IMR-90 (cell line): ENCODE results near the gene GPATCH2L. TPM values are rescaled to one million over a fixed set of nuclear protein-coding genes. Genes with fewer than 3 reads are reported as not detected.

Experiments
- ATAC-seq: fragments of 200-7000 bp; cut with Tn5 transposase; 2 replicates; pipeline ENCODE4 v1.9.1; 2020; ENCODE audit warnings: low read depth, mild to moderate bottlenecking, moderate library complexity
- BruUV-seq: library from RNA; stranded (reverse); fragments of 400-500 nt; replicated peaks from 2 replicates; lab custom pipeline; 2021; lab: Mats Ljungman, UMichigan
- CTCF ChIA-PET: fragments of 300-600 bp; formaldehyde crosslinking; extraction: SDS; loops from one replicate; lab custom pipeline; 2021; ENCODE audit warnings: antibody characterized with exemption; lab: Yijun Ruan, JAX
- POLR2A ChIA-PET: fragments of 300-600 bp; sonication (Branson Sonifier 250); formaldehyde crosslinking; loops from one replicate; lab custom pipeline; 2022; ENCODE audit warnings: antibody characterized with exemption; ENCODE audit not compliant: unreplicated experiment; lab: Charles Lee
- DNase-seq: peaks from one replicate; pipeline ENCODE4 v3.0.0; 2013
- H2AFZ ChIP-seq: replicated peaks from 2 replicates; pipeline ENCODE3; 2013; ENCODE audit warnings: low read length, mild to moderate bottlenecking; ENCODE audit not compliant: poor library complexity
- H2AK5ac ChIP-seq: 2 replicates; pipeline ENCODE4 v1.6.1; 2013; ENCODE audit warnings: low read depth, low read length, inconsistent platforms
- H2AK9ac ChIP-seq: replicated peaks from 2 replicates; pipeline ENCODE3; 2013; ENCODE audit warnings: mild to moderate bottlenecking, low read depth, low read length, moderate library complexity; ENCODE audit not compliant: poor library complexity
- H2BK120ac ChIP-seq: 2 replicates; pipeline ENCODE4 v1.6.1; 2013; ENCODE audit warnings: low read depth, low read length, inconsistent platforms
- H2BK15ac ChIP-seq: 3 replicates; pipeline ENCODE4 v1.6.1; 2013; ENCODE audit warnings: low read depth, low read length, inconsistent platforms
- H2BK20ac ChIP-seq: 2 replicates; pipeline ENCODE4 v1.6.1; 2013; ENCODE audit warnings: low read depth, mild to moderate bottlenecking, inconsistent platforms, low read length, moderate library complexity
- H2BK5ac ChIP-seq: 2 replicates; pipeline ENCODE4 v1.6.1; 2013; ENCODE audit warnings: mild to moderate bottlenecking, low read depth, low read length, inconsistent platforms; ENCODE audit not compliant: poor library complexity, severe bottlenecking
- H3K14ac ChIP-seq: replicated peaks from 2 replicates; pipeline ENCODE4 v1.6.1; 2013; ENCODE audit warnings: low read depth, low read length, inconsistent platforms
- H3K18ac ChIP-seq: 2 replicates; pipeline ENCODE4 v1.6.1; 2013; ENCODE audit warnings: low read depth, low read length, control low read depth
- H3K23ac ChIP-seq: 2 replicates; pipeline ENCODE4 v1.6.1; 2013; ENCODE audit warnings: low read depth, low read length, inconsistent platforms
- H3K27ac ChIP-seq: 2 replicates; pipeline ENCODE4 v1.5.1; 2013; ENCODE audit warnings: mild to moderate bottlenecking, control low read depth, low read length; ENCODE audit not compliant: insufficient read depth
- H3K27me3 ChIP-seq: 2 replicates; pipeline ENCODE4 v1.6.1; 2013; ENCODE audit warnings: low read length; ENCODE audit not compliant: control insufficient read depth, insufficient read depth
- H3K36me3 ChIP-seq: 2 replicates; pipeline ENCODE4 v1.6.1; 2013; ENCODE audit warnings: low read length, mixed read lengths; ENCODE audit not compliant: control insufficient read depth, insufficient read depth
- H3K4ac ChIP-seq: 2 replicates; pipeline ENCODE4 v1.6.1; 2013; ENCODE audit warnings: low read depth, low read length, inconsistent platforms
- H3K4me1 ChIP-seq: 2 replicates; pipeline ENCODE4 v1.6.1; 2013; ENCODE audit warnings: low read length, mixed read lengths; ENCODE audit not compliant: control insufficient read depth, insufficient read depth
- H3K4me2 ChIP-seq: 2 replicates; pipeline ENCODE4 v1.6.1; 2013; ENCODE audit warnings: low read depth, mild to moderate bottlenecking, control low read depth, low read length, moderate library complexity
- H3K4me3 ChIP-seq: 2 replicates; pipeline ENCODE4 v1.5.1; 2013; ENCODE audit warnings: low read depth, mild to moderate bottlenecking, control low read depth, low read length, moderate library complexity; ENCODE audit not compliant: insufficient read depth
- H3K56ac ChIP-seq: 2 replicates; pipeline ENCODE4 v1.6.1; 2013; ENCODE audit warnings: low read length, inconsistent platforms; ENCODE audit not compliant: insufficient read depth; ENCODE audit errors: extremely low read depth
- H3K79me1 ChIP-seq, 2 experiments: 2 replicates each; pipeline ENCODE4 v1.6.1; 2013; ENCODE audit warnings: low read length in 2 of 2, inconsistent platforms in 1 of 2, low read depth in 1 of 2
- H3K9ac ChIP-seq: 2 replicates; pipeline ENCODE4 v1.6.1; 2013; ENCODE audit warnings: low read depth, low read length, control low read depth
- H3K9me1 ChIP-seq: 2 replicates; pipeline ENCODE4 v1.6.1; 2013; ENCODE audit warnings: low read length, inconsistent platforms; ENCODE audit not compliant: insufficient read depth
- H3K9me3 ChIP-seq: 2 replicates; pipeline ENCODE4 v1.6.1; 2013; ENCODE audit warnings: low read length; ENCODE audit not compliant: control insufficient read depth, insufficient read depth
- H4K20me1 ChIP-seq: 2 replicates; pipeline ENCODE4 v1.6.1; 2013; ENCODE audit warnings: low read length, inconsistent platforms; ENCODE audit not compliant: insufficient read depth
- H4K5ac ChIP-seq: 2 replicates; pipeline ENCODE4 v1.6.1; 2013; ENCODE audit warnings: mild to moderate bottlenecking, low read depth, low read length, control low read depth
- H4K8ac ChIP-seq, 2 experiments: 2 replicates each; pipeline ENCODE4 v1.6.1; 2013; ENCODE audit warnings: low read depth in 2 of 2, low read length in 2 of 2, control low read depth in 1 of 2, inconsistent platforms in 1 of 2
- H4K91ac ChIP-seq: 2 replicates; pipeline ENCODE4 v1.6.1; 2013; ENCODE audit warnings: low read depth, low read length, inconsistent platforms; ENCODE audit not compliant: insufficient read depth
- CEBPB ChIP-seq: IDR thresholded peaks from 2 replicates; pipeline ENCODE4 v1.6.1; 2012; ENCODE audit warnings: low read depth, low read length, improper control_type of control experiment
- ELK1 ChIP-seq: fragments of 150-350 bp; IDR thresholded peaks from 2 replicates; pipeline ENCODE4 v1.6.1; 2016; ENCODE audit warnings: low read depth, mild to moderate bottlenecking, low read length, moderate library complexity, borderline replicate concordance
- RFX5 ChIP-seq: IDR thresholded peaks from 2 replicates; pipeline ENCODE4 v1.8.0; 2012; ENCODE audit warnings: low read depth, mild to moderate bottlenecking, low read length, moderate library complexity
- USF2 ChIP-seq: fragments of 150-350 bp; IDR thresholded peaks from 2 replicates; pipeline ENCODE4 v1.6.1; 2017; ENCODE audit warnings: mild to moderate bottlenecking, antibody characterized with exemption, low read length, low read depth
- WGBS, 2 experiments: methylation state at CpG; one replicate each; pipeline versions ENCODE4 v1.1.5 to v1.1.7; 2013; ENCODE audit warnings: missing lambda C conversion rate in 2 of 2; ENCODE audit not compliant: insufficient read length in 1 of 2; ENCODE audit errors: extremely low coverage in 2 of 2; 5-methylcytosine and 5-hydroxymethylcytosine counted together
- dilution Hi-C: fragments of 300-500 bp; cut with HindIII; formaldehyde crosslinking; loops from one replicate; pipeline ENCODE4 v1.14.3; 2018; ENCODE audit warnings: low sequenced_read_pairs; ENCODE audit not compliant: unreplicated experiment
- in situ Hi-C: fragments of 300-500 bp; cut with MboI; formaldehyde crosslinking; loops from 3 replicates; pipeline ENCODE4 v1.14.3; 2019; ENCODE audit warnings: low sequenced_read_pairs, inconsistent platforms, mixed read lengths
- intact Hi-C: fragments of 100-400 bp; cut with micrococcal nuclease; formaldehyde crosslinking; loops from 2 replicates; pipeline ENCODE4 v1.10.0; 2022
- polyA plus RNA-seq, 3 experiments: library from polyadenylated mRNA; depleted of rRNA; stranded (reverse); fragments of >200 nt; gene quantifications; 2 replicates each; pipeline ENCODE4 v1.2.3, GENCODE V29; 2012; ENCODE audit warnings: low replicate concordance in 1 of 3
- total RNA-seq: library from RNA; depleted of rRNA; stranded (reverse); fragments of >200 nt; gene quantifications from 2 replicates; pipeline ENCODE4 v1.2.3, GENCODE V29; 2012

GPATCH2L gene
- total and polyA plus RNA-seq, 2 of the 4 experiments (the other 2 are of a cell fraction): 15.6 to 51.4 TPM

- dilution Hi-C loops (no loop called here), intact Hi-C loops (loop anchor here (5.0 kb wide), 1 partner anchor 1079 kb away; no protein-coding TSS in a partner anchor), in situ Hi-C loops (no loop called here)
- Histone ChIP-seq H4K20me1 (no peaks in the 10 kb centered on the region), H3K9me3 (no peaks in the 10 kb centered on the region), H3K36me3 (no peaks in the 10 kb centered on the region), H2BK15ac (no peak overlapping the region), H2BK20ac (no peak overlapping the region), H4K91ac (no peak overlapping the region), H3K27me3 (peaks cover 30% of the 10 kb centered on the region), H3K4me2 (no peak overlapping the region), H3K4me3 (no peak overlapping the region), H3K4me1 (no peaks in the 10 kb centered on the region), H3K79me1 (no peaks in the 10 kb centered on the region), H3K23ac (no peak overlapping the region), H2AK9ac (no peak overlapping the region), H2BK5ac (no peak overlapping the region), H3K9me1 (no peaks in the 10 kb centered on the region), H3K27ac (no peak overlapping the region), H2AFZ (no peak overlapping the region), H3K4ac (no peak overlapping the region), H3K18ac (no peak overlapping the region), H2BK120ac (no peak overlapping the region), H3K9ac (no peak overlapping the region), H4K5ac (no peak overlapping the region), H3K56ac (no peak overlapping the region), H3K14ac (no peak overlapping the region), H4K8ac (no peak overlapping the region), H2AK5ac (no peak overlapping the region)
- DNase-seq: peak; percentile 24
- BruUV-seq: no TSS peak
- POLR2A ChIA-PET: no interaction called here
- CTCF ChIA-PET: no interaction called here
- TF ChIP-seq ELK1 (no peak), CEBPB (peak; percentile 57), RFX5 (no peak), USF2 (no peak)
- ATAC-seq: peak; percentile 69; the same call in 1 of the 2 replicates
- WGBS, 2 experiments: 18% methylated on average over 2 of the region's 4 CpGs; no CpG with 5 or more reads in 1 of the 2 experiments
Observed at GRCh38 chr14:76133103-76133502, 18.6 kb upstream of the GPATCH2L start.
